Loucy (cell line): ENCODE measurements around the gene CT45A1.
A peak's percentile ranks its signal among the peaks of the same experiment; 100 is the strongest.
"Not testable (repeated sequence)": the region's sequence is repeated elsewhere in the genome, so short reads cannot be mapped to it uniquely, and the experiment has no call there.

ENCODE experiments used
- H2AFZ ChIP-seq: fragments of 200-600 bp; sonication (generic); 2 replicates; pipeline ENCODE4 v1.6.0; 2016; ENCODE audit warnings: antibody characterized with exemption, mild to moderate bottlenecking, low read length, moderate library complexity
- H3F3A ChIP-seq: fragments of 200-600 bp; 2 replicates; pipeline ENCODE4 v1.6.0; 2016; ENCODE audit warnings: antibody characterized with exemption, low read depth, mild to moderate bottlenecking
- H3K27me3 ChIP-seq: fragments of 200-600 bp; sonication (generic); 2 replicates; pipeline ENCODE4 v1.6.1; 2014; ENCODE audit warnings: low read length, mild to moderate bottlenecking; ENCODE audit not compliant: insufficient read depth, poor library complexity, severe bottlenecking
- H3K36me3 ChIP-seq: fragments of 200-600 bp; sonication (generic); 2 replicates; pipeline ENCODE4 v1.6.1; 2016; ENCODE audit warnings: low read length; ENCODE audit not compliant: insufficient read depth
- H3K4me1 ChIP-seq: fragments of 200-600 bp; sonication (generic); 2 replicates; pipeline ENCODE4 v1.5.1; 2014; ENCODE audit warnings: low read length, mild to moderate bottlenecking; ENCODE audit not compliant: insufficient read depth, poor library complexity, severe bottlenecking
- H3K4me2 ChIP-seq: fragments of 200-600 bp; sonication (generic); 2 replicates; pipeline ENCODE4 v1.6.0; 2014; ENCODE audit warnings: antibody characterized with exemption, low read length, low read depth, mild to moderate bottlenecking; ENCODE audit not compliant: poor library complexity, severe bottlenecking
- H3K4me3 ChIP-seq: fragments of 200-600 bp; sonication (generic); 2 replicates; pipeline ENCODE4 v1.5.1; 2014; ENCODE audit warnings: low read length, mild to moderate bottlenecking, mixed read lengths; ENCODE audit not compliant: poor library complexity, severe bottlenecking
- H3K79me2 ChIP-seq: fragments of 200-600 bp; sonication (generic); 2 replicates; pipeline ENCODE4 v1.6.1; 2014; ENCODE audit warnings: low read length; ENCODE audit not compliant: insufficient read depth
- H3K9ac ChIP-seq: fragments of 200-600 bp; sonication (generic); 2 replicates; pipeline ENCODE4 v1.6.0; 2014; ENCODE audit warnings: mild to moderate bottlenecking, low read depth, low read length, moderate library complexity; ENCODE audit not compliant: poor library complexity, severe bottlenecking
- H3K9me2 ChIP-seq: fragments of 200-600 bp; sonication (generic); replicated peaks from 2 replicates; pipeline ENCODE4 v1.6.1; 2016; ENCODE audit warnings: low read depth, low read length, mixed read lengths
- H3K9me3 ChIP-seq: fragments of 200-600 bp; sonication (generic); 2 replicates; pipeline ENCODE4 v1.6.1; 2014; ENCODE audit warnings: mild to moderate bottlenecking, antibody characterized with exemption, low read length, low read depth; ENCODE audit not compliant: insufficient read depth
- H4K20me1 ChIP-seq: fragments of 200-600 bp; sonication (generic); 2 replicates; pipeline ENCODE4 v1.6.0; 2014; ENCODE audit warnings: antibody characterized with exemption, low read length, mild to moderate bottlenecking; ENCODE audit not compliant: insufficient read depth, poor library complexity, severe bottlenecking
- EZH2phosphoT487 ChIP-seq: fragments of 200-600 bp; IDR thresholded peaks from 2 replicates; pipeline ENCODE4 v1.6.1; 2018; ENCODE audit warnings: antibody characterized with exemption, mild to moderate bottlenecking, moderate library complexity, borderline replicate concordance
- TF ChIP-seq, protein P1 (sequence below): fragments of 200-600 bp; sonication (generic); conservative IDR thresholded peaks from 2 replicates; pipeline ENCODE4 v1.5.1; 2014; ENCODE audit warnings: mild to moderate bottlenecking, antibody characterized with exemption, low read length

Gene CT45A1

GRCh38 chrX:135713795-135714194 is 356 bp downstream of the CT45A1 start:
- TF ChIP-seq, protein P1, sequence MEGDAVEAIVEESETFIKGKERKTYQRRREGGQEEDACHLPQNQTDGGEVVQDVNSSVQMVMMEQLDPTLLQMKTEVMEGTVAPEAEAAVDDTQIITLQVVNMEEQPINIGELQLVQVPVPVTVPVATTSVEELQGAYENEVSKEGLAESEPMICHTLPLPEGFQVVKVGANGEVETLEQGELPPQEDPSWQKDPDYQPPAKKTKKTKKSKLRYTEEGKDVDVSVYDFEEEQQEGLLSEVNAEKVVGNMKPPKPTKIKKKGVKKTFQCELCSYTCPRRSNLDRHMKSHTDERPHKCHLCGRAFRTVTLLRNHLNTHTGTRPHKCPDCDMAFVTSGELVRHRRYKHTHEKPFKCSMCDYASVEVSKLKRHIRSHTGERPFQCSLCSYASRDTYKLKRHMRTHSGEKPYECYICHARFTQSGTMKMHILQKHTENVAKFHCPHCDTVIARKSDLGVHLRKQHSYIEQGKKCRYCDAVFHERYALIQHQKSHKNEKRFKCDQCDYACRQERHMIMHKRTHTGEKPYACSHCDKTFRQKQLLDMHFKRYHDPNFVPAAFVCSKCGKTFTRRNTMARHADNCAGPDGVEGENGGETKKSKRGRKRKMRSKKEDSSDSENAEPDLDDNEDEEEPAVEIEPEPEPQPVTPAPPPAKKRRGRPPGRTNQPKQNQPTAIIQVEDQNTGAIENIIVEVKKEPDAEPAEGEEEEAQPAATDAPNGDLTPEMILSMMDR: no peak
- no peak for TF ChIP-seq EZH2phosphoT487
- H3K4me2 ChIP-seq: no peak overlapping the region
- H3K9ac ChIP-seq: no peak overlapping the region

GRCh38 chrX:135734666-135735065 is 21.2 kb downstream of the CT45A1 start:
- not testable (repeated sequence) for H3K36me3 ChIP-seq, H3F3A ChIP-seq, H2AFZ ChIP-seq, H3K4me1 ChIP-seq, H3K4me3 ChIP-seq, H3K27me3 ChIP-seq, H3K79me2 ChIP-seq, H3K9me3 ChIP-seq, H3K9me2 ChIP-seq, H4K20me1 ChIP-seq, H3K9ac ChIP-seq, H3K4me2 ChIP-seq

More at GRCh38 chrX:135713795-135714194, 356 bp downstream of the CT45A1 start:
- Histone ChIP-seq H3F3A (no peaks in the 10 kb centered on the region), H3K9me2 (no peaks in the 10 kb centered on the region), H3K4me3 (no peak overlapping the region), H3K9me3 (no peaks in the 10 kb centered on the region), H3K36me3 (no peaks in the 10 kb centered on the region), H2AFZ (no peak overlapping the region), H3K27me3 (no peaks in the 10 kb centered on the region), H3K79me2 (no peaks in the 10 kb centered on the region), H3K4me1 (no peaks in the 10 kb centered on the region), H4K20me1 (no peaks in the 10 kb centered on the region)

- Histone ChIP-seq H3F3A (no peaks in the 10 kb centered on the region), H3K9ac (no peak overlapping the region), H4K20me1 (no peaks in the 10 kb centered on the region), H3K9me2 (no peaks in the 10 kb centered on the region), H3K4me2 (no peak overlapping the region), H3K9me3 (no peaks in the 10 kb centered on the region), H3K27me3 (no peaks in the 10 kb centered on the region), H3K4me3 (no peak overlapping the region), H3K79me2 (no peaks in the 10 kb centered on the region), H2AFZ (no peak overlapping the region), H3K36me3 (no peaks in the 10 kb centered on the region), H3K4me1 (no peaks in the 10 kb centered on the region)
- TF ChIP-seq, protein P1: 0 out of 2 replicates have a peak, but pooled peaks have one; percentile 12
- no peak for TF ChIP-seq EZH2phosphoT487
Measured at GRCh38 chrX:135737366-135738071, 24.1 kb downstream of the CT45A1 start.

GRCh38 chrX:135740681-135741149 is 27.3 kb downstream of the CT45A1 start:
- Histone ChIP-seq H3K4me3 (peak overlapping the region; percentile 62), H3K9me3 (no peaks in the 10 kb centered on the region), H3K4me2 (peak overlapping the region; percentile 65), H4K20me1 (no peaks in the 10 kb centered on the region), H3F3A (no peaks in the 10 kb centered on the region), H3K36me3 (no peaks in the 10 kb centered on the region), H2AFZ (peak overlapping the region; percentile 89), H3K4me1 (no peaks in the 10 kb centered on the region), H3K79me2 (no peaks in the 10 kb centered on the region), H3K9me2 (no peaks in the 10 kb centered on the region), H3K27me3 (no peaks in the 10 kb centered on the region), H3K9ac (no peak overlapping the region)
- no peak for TF ChIP-seq EZH2phosphoT487
- TF ChIP-seq, protein P1: peak; percentile 63
